ENCODE results near the gene FNBP1L. TPM values are rescaled to one million over a fixed set of nuclear protein-coding genes. Genes with fewer than 3 reads are reported as not detected.

FNBP1L gene
- total and polyA plus RNA-seq, 2 of the 8 experiments (the other 6 are each of a cell fraction or from before 2014, with no cell fraction given): 48.9 to 95.9 TPM

DNA sequence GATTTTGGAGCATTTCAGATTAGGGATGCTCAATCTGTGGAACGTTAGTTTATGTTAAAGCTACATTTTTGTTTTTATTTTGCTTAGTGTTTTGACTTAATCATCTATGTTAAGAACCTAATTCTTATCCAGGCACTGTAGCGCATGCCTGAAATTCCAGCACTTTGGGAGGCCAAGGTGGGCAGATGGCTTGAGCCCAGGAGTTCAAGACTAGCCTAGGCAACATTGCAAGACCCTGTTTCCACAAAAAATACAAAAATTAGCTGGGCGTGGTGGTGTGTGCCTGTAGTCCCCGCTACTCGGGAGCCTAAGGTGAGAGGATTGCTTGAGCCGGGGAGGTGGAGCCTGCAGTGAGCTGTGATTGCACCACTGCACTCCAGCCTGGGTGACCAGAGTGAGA lies 23.4 kb downstream of the FNBP1L start:
- Histone ChIP-seq H3K9me3 (ENCODE audit: insufficient read depth in 2 of 2, low read depth in 1 of 2, low read length in 1 of 2) (no peaks in the 10 kb centered on the region), H2BK5ac (ENCODE audit: low read depth, low read length) (0 out of 2 replicates have a peak overlapping the region, but pooled peaks have one; percentile 45), H3K56ac (replicated peaks; ENCODE audit: insufficient read length, low read depth, low read length) (no peak overlapping the region), H3K9ac (replicated peaks in 1 of 4; ENCODE audit: extremely low read depth in 1 of 4, low read depth in 3 of 4, low read length in 3 of 4) (no peak overlapping the region), H2AK5ac (ENCODE audit: low read depth, low read length) (no peak overlapping the region), H3K4ac (replicated peaks; ENCODE audit: insufficient read length, low read depth, low read length) (no peak overlapping the region), H3K79me2 (ENCODE audit: control insufficient read depth in 1 of 2, insufficient read depth in 2 of 2, low read length in 2 of 2) (peaks cover 60 to 98% of the 10 kb centered on the region in 2 experiments), H3K4me2 (ENCODE audit: insufficient read depth in 1 of 2, low read depth in 2 of 2, low read length in 2 of 2) (peak overlapping the region in 1 of 2 experiments; percentile 17; a peak in 2 of 4 replicates), H3K36me3 (ENCODE audit: control insufficient read depth in 2 of 4, insufficient read depth in 4 of 4, low read length in 3 of 4) (no peaks in the 10 kb centered on the region), H3K4me1 (replicated peaks in 1 of 4; ENCODE audit: control insufficient read depth in 3 of 4, insufficient read depth in 4 of 4, low read length in 3 of 4) (peaks cover 0 to 5% (median 2%) of the 10 kb centered on the region in 4 experiments; a peak in 4 of 7 replicates), H3K27me3 (replicated peaks in 1 of 4; ENCODE audit: control insufficient read depth in 3 of 4, extremely low read depth in 1 of 4, insufficient read depth in 3 of 4, low read length in 3 of 4) (no peaks in the 10 kb centered on the region), H4K8ac (ENCODE audit: extremely low read depth, insufficient read depth, low read length) (no peak overlapping the region), H3K18ac (ENCODE audit: extremely low read depth, low read length) (no peak overlapping the region; the same call in 1 of the 2 replicates), H4K91ac (replicated peaks; ENCODE audit: insufficient read length, low read length) (no peak overlapping the region), H2BK12ac (ENCODE audit: low read depth, low read length) (no peak overlapping the region), H4K5ac (ENCODE audit: insufficient read length, low read depth, low read length) (no peak overlapping the region), H3K27ac (ENCODE audit: low read depth, low read length) (no peak overlapping the region), H2BK15ac (ENCODE audit: low read length) (no peak overlapping the region), H2AFZ (ENCODE audit: low read length) (no peak overlapping the region), H2BK120ac (replicated peaks; ENCODE audit: low read depth, low read length) (no peak overlapping the region), H3K4me3 (ENCODE audit: extremely low read depth in 1 of 4, insufficient read depth in 2 of 4, low read depth in 3 of 4, low read length in 4 of 4) (peak overlapping the region in 1 of 4 experiments; percentile 7; a peak in 1 of 8 replicates), H3K14ac (ENCODE audit: insufficient read length) (no peak overlapping the region), H2BK20ac (ENCODE audit: low read length) (no peak overlapping the region), H4K20me1 (replicated peaks in 1 of 2; ENCODE audit: control insufficient read depth in 1 of 2, insufficient read depth in 2 of 2, low read length in 2 of 2) (peaks cover 5 to 13% of the 10 kb centered on the region in 2 experiments), H3K79me1 (ENCODE audit: low read depth, low read length) (peaks cover 4% of the 10 kb centered on the region), H3K23ac (ENCODE audit: insufficient read length) (no peak overlapping the region), H3K23me2 (ENCODE audit: low read depth, low read length) (no peaks in the 10 kb centered on the region)
- 61% methylated on average over 6 of the region's 6 CpGs; no CpG with 5 or more reads in 1 of the 2 experiments for WGBS, 2 experiments (ENCODE audit: extremely low coverage in 1 of 2, insufficient coverage in 1 of 2, insufficient read length in 1 of 2, insufficient replicate concordance in 2 of 2, low coverage in 1 of 2, low lambda C conversion rate in 2 of 2, missing lambda C conversion rate in 1 of 2)
- ChIA-PET POLR2A (ENCODE audit: partially characterized antibody) (interaction anchor here (0.8 to 1.5 kb wide), 3 partner anchors 14 to 23 kb away, joined by 3 to 6 read pairs (median 4); no protein-coding TSS in a partner anchor), CTCF (ENCODE audit: partially characterized antibody) (no interaction called here)
- TF ChIP-seq SIN3A (conservative IDR thresholded peaks at IDR 0.05 in 1 of 2, IDR thresholded peaks at IDR 0.05 in 1 of 2; ENCODE audit: low read depth in 1 of 2, low read length in 2 of 2) (no peak), BRCA1 (IDR thresholded peaks at IDR 0.05; ENCODE audit: low read depth, low read length) (no peak), TCF12 (IDR thresholded peaks at IDR 0.05; ENCODE audit: low read depth, low read length) (0 out of 2 replicates have a peak, but pooled peaks have one; percentile 22), CEBPB (IDR thresholded peaks at IDR 0.05; ENCODE audit: low read depth, low read length) (0 out of 2 replicates have a peak, but pooled peaks have one; percentile 11), ZNF274 (IDR thresholded peaks at IDR 0.05; ENCODE audit: borderline replicate concordance, extremely low read depth, low read length) (no peak), SRF (IDR thresholded peaks at IDR 0.05; ENCODE audit: low read depth, low read length) (no peak), RAD21 (IDR thresholded peaks at IDR 0.05 in 1 of 2, conservative IDR thresholded peaks at IDR 0.05 in 1 of 2; ENCODE audit: low read depth in 2 of 2, low read length in 2 of 2) (no peak), TEAD4 (IDR thresholded peaks at IDR 0.05; ENCODE audit: low read depth, low read length) (peak; percentile 94), KDM5A (IDR thresholded peaks at IDR 0.05; ENCODE audit: low read length) (no peak)
- peak; percentile 83 for FAIRE-seq
- peak in 1 of 2 experiments; percentile 49 for DNase-seq (ENCODE audit: low read depth in 1 of 2, low spot score in 2 of 2)

Data from H1 (cell line).